Mammary epithelial cell (primary cell): ENCODE data around the gene IMMP2L.

Experiments
- EZH2 ChIP-seq: IDR thresholded peaks from 2 replicates; pipeline ENCODE4 v1.6.1; 2012; ENCODE audit warnings: low read length, inconsistent platforms, borderline replicate concordance
- TF ChIP-seq, protein P1 (sequence below), 2 donors: IDR thresholded peaks in 1 of 2; conservative IDR thresholded peaks in 1 of 2; 2 replicates each; pipeline ENCODE4 v1.5.1; 2011 to 2012; ENCODE audit warnings: inconsistent platforms in 2 of 2, low read length in 2 of 2, mild to moderate bottlenecking in 2 of 2, control low read depth in 1 of 2, low read depth in 1 of 2; ENCODE audit not compliant: insufficient read depth in 1 of 2; ENCODE audit errors: extremely low read depth in 1 of 2

DNA sequence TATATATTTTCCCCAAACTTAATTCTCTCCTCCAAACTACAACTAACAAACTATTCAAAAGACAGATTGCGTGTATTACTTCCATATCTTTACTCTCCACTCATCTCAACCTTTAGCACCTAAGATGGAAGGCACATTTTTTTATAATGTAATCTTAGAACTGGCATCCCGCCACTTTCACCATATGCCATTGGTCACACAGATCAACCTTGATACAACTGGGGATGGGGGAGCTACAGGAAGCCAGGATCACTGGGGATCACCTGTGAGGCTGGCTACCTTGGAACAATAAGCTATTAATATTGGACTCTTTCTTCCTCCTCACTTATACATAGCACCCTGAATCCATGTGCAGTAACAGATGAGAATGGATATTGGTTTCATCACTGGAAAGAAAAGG is 941.0 kb downstream of the IMMP2L start:
- TF ChIP-seq, protein P1, sequence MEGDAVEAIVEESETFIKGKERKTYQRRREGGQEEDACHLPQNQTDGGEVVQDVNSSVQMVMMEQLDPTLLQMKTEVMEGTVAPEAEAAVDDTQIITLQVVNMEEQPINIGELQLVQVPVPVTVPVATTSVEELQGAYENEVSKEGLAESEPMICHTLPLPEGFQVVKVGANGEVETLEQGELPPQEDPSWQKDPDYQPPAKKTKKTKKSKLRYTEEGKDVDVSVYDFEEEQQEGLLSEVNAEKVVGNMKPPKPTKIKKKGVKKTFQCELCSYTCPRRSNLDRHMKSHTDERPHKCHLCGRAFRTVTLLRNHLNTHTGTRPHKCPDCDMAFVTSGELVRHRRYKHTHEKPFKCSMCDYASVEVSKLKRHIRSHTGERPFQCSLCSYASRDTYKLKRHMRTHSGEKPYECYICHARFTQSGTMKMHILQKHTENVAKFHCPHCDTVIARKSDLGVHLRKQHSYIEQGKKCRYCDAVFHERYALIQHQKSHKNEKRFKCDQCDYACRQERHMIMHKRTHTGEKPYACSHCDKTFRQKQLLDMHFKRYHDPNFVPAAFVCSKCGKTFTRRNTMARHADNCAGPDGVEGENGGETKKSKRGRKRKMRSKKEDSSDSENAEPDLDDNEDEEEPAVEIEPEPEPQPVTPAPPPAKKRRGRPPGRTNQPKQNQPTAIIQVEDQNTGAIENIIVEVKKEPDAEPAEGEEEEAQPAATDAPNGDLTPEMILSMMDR (conservative IDR thresholded peaks at IDR 0.05 in 1 of 2, IDR thresholded peaks at IDR 0.05 in 1 of 2; ENCODE audit: extremely low read depth in 1 of 2, insufficient read depth in 1 of 2, low read depth in 1 of 2, low read length in 2 of 2): no peak
- no peak for TF ChIP-seq EZH2
